ENCODE results near the gene VKORC1L1. TPM values are rescaled to one million over a fixed set of nuclear protein-coding genes. Genes with fewer than 3 reads are reported as not detected.

VKORC1L1 gene
- total and polyA plus RNA-seq, 10 of the 15 experiments (the other 5 are each of a cell fraction or from before 2014, with no cell fraction given): 3.3 to 18.8 (median 12.5) TPM

DNA sequence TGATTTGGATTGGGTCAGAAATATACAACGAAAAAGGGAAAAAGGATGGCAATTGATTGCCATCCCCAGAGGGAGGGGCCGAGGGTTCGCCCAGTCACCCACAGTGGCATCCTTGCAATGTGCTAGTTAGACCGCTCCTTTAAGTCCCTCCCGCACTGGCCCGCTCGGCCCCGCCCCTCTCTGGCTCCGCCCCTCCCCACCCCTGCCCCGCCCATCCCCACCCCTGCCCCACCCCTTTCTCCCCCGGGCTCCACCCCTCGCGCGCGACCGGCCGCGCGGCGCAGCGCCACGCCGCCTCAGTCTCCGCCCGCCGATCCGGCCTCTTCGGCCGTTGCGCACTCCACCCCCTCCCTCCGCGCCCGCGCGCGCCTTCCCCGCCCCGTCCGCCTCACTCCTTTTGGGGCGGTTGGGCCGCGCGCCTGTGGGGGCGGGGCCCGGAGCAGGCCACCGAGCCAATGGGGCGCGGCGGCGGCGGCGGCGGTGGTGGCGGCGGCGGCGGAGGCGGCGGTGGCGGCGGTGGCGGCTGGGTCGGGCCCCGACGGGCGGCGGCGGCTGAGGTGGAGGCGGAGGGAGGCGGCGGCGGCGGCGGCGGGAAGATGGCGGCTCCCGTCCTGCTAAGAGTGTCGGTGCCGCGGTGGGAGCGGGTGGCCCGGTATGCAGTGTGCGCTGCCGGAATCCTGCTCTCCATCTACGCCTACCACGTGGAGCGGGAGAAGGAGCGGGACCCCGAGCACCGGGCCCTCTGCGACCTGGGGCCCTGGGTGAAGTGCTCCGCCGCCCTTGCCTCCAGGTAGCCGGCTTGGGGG, at the start of gene VKORC1L1 (continued):
- no peak for TF ChIP-seq ATF7 (IDR thresholded peaks at IDR 0.05; ENCODE audit: low read depth)
- no peak for TF ChIP-seq MTA2 (IDR thresholded peaks at IDR 0.05; ENCODE audit: low read depth)
- TF ChIP-seq ZNF384 (IDR thresholded peaks at IDR 0.05; ENCODE audit: borderline replicate concordance, low read depth, low read length): no peak
- no peak for TF ChIP-seq CBX5 (IDR thresholded peaks at IDR 0.05; ENCODE audit: low read depth)
- no peak for TF ChIP-seq RUNX3 (IDR thresholded peaks at IDR 0.05; ENCODE audit: low read length)
- no peak for TF ChIP-seq PAX8 (IDR thresholded peaks at IDR 0.05)
- TF ChIP-seq SP1 (IDR thresholded peaks at IDR 0.05; ENCODE audit: low read depth, low read length): no peak
- no peak for TF ChIP-seq NFYA (IDR thresholded peaks at IDR 0.05; ENCODE audit: borderline replicate concordance, low read depth, low read length)
- TF ChIP-seq, protein P1, sequence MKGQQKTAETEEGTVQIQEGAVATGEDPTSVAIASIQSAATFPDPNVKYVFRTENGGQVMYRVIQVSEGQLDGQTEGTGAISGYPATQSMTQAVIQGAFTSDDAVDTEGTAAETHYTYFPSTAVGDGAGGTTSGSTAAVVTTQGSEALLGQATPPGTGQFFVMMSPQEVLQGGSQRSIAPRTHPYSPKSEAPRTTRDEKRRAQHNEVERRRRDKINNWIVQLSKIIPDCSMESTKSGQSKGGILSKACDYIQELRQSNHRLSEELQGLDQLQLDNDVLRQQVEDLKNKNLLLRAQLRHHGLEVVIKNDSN (IDR thresholded peaks at IDR 0.05; ENCODE audit: borderline replicate concordance, extremely low read length, insufficient read depth, low read depth, low read length): no peak
- no peak for TF ChIP-seq PAX5 (IDR thresholded peaks at IDR 0.05; ENCODE audit: borderline replicate concordance, low read depth, low read length)
- TF ChIP-seq IKZF1 (conservative IDR thresholded peaks at IDR 0.05): peak; percentile 61
- no peak for TF ChIP-seq BMI1 (IDR thresholded peaks at IDR 0.05; ENCODE audit: borderline replicate concordance)
- no peak for TF ChIP-seq ZBED1 (IDR thresholded peaks at IDR 0.05; ENCODE audit: borderline replicate concordance)
- TF ChIP-seq, protein P2, sequence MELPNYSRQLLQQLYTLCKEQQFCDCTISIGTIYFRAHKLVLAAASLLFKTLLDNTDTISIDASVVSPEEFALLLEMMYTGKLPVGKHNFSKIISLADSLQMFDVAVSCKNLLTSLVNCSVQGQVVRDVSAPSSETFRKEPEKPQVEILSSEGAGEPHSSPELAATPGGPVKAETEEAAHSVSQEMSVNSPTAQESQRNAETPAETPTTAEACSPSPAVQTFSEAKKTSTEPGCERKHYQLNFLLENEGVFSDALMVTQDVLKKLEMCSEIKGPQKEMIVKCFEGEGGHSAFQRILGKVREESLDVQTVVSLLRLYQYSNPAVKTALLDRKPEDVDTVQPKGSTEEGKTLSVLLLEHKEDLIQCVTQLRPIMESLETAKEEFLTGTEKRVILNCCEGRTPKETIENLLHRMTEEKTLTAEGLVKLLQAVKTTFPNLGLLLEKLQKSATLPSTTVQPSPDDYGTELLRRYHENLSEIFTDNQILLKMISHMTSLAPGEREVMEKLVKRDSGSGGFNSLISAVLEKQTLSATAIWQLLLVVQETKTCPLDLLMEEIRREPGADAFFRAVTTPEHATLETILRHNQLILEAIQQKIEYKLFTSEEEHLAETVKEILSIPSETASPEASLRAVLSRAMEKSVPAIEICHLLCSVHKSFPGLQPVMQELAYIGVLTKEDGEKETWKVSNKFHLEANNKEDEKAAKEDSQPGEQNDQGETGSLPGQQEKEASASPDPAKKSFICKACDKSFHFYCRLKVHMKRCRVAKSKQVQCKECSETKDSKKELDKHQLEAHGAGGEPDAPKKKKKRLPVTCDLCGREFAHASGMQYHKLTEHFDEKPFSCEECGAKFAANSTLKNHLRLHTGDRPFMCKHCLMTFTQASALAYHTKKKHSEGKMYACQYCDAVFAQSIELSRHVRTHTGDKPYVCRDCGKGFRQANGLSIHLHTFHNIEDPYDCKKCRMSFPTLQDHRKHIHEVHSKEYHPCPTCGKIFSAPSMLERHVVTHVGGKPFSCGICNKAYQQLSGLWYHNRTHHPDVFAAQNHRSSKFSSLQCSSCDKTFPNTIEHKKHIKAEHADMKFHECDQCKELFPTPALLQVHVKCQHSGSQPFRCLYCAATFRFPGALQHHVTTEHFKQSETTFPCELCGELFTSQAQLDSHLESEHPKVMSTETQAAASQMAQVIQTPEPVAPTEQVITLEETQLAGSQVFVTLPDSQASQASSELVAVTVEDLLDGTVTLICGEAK (IDR thresholded peaks at IDR 0.05; ENCODE audit: borderline replicate concordance): no peak
- TF ChIP-seq ZZZ3 (IDR thresholded peaks at IDR 0.05; ENCODE audit: control insufficient read depth, insufficient read length, low read depth): no peak
- TF ChIP-seq RCOR1 (conservative IDR thresholded peaks at IDR 0.05; ENCODE audit: low read depth, low read length): no peak
- peak; percentile 64 to 88 for TF ChIP-seq SRF (IDR thresholded peaks at IDR 0.05; ENCODE audit: low read depth in 2 of 2, low read length in 2 of 2)
- peak; percentile 31; the same call in 1 of the 2 replicates for TF ChIP-seq ASH2L (IDR thresholded peaks at IDR 0.05; ENCODE audit: borderline replicate concordance, low read depth)
- TF ChIP-seq YY1 (IDR thresholded peaks at IDR 0.05; ENCODE audit: low read depth, low read length): peak; percentile 57
- TF ChIP-seq RAD21 (IDR thresholded peaks at IDR 0.05; ENCODE audit: insufficient read depth, low read depth, low read length): no peak
- TF ChIP-seq TBL1XR1 (IDR thresholded peaks at IDR 0.05; ENCODE audit: low read depth, low read length): no peak
- no peak for TF ChIP-seq EP300 (IDR thresholded peaks at IDR 0.05; ENCODE audit: borderline replicate concordance in 1 of 2, control insufficient read depth in 1 of 2, low read depth in 2 of 2, low read length in 2 of 2)
- no peak for TF ChIP-seq MYC (IDR thresholded peaks at IDR 0.05; ENCODE audit: insufficient read depth, insufficient read length, insufficient replicate concordance, low read length, severe bottlenecking)
- TF ChIP-seq, protein P3, sequence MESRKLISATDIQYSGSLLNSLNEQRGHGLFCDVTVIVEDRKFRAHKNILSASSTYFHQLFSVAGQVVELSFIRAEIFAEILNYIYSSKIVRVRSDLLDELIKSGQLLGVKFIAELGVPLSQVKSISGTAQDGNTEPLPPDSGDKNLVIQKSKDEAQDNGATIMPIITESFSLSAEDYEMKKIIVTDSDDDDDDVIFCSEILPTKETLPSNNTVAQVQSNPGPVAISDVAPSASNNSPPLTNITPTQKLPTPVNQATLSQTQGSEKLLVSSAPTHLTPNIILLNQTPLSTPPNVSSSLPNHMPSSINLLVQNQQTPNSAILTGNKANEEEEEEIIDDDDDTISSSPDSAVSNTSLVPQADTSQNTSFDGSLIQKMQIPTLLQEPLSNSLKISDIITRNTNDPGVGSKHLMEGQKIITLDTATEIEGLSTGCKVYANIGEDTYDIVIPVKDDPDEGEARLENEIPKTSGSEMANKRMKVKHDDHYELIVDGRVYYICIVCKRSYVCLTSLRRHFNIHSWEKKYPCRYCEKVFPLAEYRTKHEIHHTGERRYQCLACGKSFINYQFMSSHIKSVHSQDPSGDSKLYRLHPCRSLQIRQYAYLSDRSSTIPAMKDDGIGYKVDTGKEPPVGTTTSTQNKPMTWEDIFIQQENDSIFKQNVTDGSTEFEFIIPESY (IDR thresholded peaks at IDR 0.05): no peak
